ENCODE results near the gene WNK1.
"Not testable (repeated sequence)": the region's sequence is repeated elsewhere in the genome, so short reads cannot be mapped to it uniquely, and the experiment has no call there.

Gene WNK1

DNA sequence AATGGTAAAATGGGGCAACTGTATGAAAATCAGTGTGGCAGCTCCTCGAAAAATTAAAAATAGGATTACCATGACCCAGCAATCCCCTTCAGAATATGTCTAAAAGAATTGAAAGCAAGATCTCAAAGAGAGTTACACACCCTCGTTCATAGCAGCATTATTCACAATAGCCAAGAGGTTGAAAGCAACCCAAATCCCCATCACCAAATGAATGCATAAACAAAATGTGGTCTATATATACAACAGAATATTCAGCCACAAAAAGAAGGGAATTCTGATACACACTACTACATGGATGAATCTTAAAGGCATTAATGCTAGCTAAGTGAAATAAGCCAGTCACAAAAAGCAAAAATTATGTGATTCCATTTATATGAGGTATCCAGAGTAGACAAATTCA, 169.9 kb downstream of the WNK1 start:
- no peaks in the 10 kb centered on the region for H3K9me3 Mint-ChIP-seq
- no peaks in the 10 kb centered on the region for H3K27me3 Mint-ChIP-seq (ENCODE audit: low read depth)
- peaks cover 63% of the 10 kb centered on the region for H3K36me3 Mint-ChIP-seq (ENCODE audit: low read depth)
- H3K4me3 Mint-ChIP-seq: no peak overlapping the region
- no peaks in the 10 kb centered on the region for H3K4me1 Mint-ChIP-seq
- H3K27ac Mint-ChIP-seq: no peak overlapping the region
- TF ChIP-seq, protein P1, sequence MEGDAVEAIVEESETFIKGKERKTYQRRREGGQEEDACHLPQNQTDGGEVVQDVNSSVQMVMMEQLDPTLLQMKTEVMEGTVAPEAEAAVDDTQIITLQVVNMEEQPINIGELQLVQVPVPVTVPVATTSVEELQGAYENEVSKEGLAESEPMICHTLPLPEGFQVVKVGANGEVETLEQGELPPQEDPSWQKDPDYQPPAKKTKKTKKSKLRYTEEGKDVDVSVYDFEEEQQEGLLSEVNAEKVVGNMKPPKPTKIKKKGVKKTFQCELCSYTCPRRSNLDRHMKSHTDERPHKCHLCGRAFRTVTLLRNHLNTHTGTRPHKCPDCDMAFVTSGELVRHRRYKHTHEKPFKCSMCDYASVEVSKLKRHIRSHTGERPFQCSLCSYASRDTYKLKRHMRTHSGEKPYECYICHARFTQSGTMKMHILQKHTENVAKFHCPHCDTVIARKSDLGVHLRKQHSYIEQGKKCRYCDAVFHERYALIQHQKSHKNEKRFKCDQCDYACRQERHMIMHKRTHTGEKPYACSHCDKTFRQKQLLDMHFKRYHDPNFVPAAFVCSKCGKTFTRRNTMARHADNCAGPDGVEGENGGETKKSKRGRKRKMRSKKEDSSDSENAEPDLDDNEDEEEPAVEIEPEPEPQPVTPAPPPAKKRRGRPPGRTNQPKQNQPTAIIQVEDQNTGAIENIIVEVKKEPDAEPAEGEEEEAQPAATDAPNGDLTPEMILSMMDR (IDR thresholded peaks at IDR 0.05; ENCODE audit: unreplicated experiment in 3 of 3): no peak

DNA sequence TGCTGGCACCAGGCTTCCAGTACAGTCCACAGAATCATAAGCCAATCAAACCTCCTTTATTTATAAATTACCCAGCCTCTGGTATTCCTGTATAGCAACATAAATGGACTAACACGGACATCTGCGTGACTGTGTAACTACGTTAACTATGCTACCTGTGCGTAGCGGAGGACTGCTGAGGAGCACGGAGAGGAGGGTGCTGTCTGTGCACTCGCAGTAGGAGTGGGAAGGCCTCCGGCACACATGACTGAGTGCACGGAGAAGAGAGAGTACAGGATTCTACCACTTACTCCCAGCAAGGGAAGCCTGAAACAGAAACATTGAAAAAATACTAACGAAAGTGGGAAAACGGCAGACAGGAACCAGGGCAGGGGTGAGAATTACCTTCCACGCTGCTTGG, 174.3 kb downstream of the WNK1 start:
- TF ChIP-seq, protein P1 (IDR thresholded peaks at IDR 0.05; ENCODE audit: unreplicated experiment in 3 of 3): no peak
- peaks cover 62% of the 10 kb centered on the region for H3K36me3 Mint-ChIP-seq (ENCODE audit: low read depth)
- H3K9me3 Mint-ChIP-seq: no peaks in the 10 kb centered on the region
- no peaks in the 10 kb centered on the region for H3K4me1 Mint-ChIP-seq
- no peaks in the 10 kb centered on the region for H3K27me3 Mint-ChIP-seq (ENCODE audit: low read depth)
- no peak overlapping the region for H3K27ac Mint-ChIP-seq
- H3K4me3 Mint-ChIP-seq: no peak overlapping the region

DNA sequence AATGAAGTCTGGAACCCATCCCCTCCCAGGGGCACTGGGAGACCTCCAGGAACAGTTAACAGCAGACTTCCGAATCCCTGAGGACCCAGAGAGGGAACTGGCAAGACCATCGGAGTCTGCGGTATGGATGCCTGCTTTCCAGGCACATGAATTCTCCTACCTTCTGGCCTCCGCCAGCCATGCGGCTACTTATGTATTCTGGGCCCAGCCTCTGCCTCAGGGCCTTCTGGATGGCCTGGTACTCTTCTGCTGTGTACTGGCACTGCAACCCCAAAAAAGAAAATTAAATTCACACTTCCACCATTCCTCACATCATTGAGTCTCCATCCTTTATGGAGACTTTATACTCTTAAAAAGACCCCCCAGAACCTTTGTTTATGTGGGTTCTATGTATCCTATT, 178.7 kb downstream of the WNK1 start:
- no peaks in the 10 kb centered on the region for H3K27me3 Mint-ChIP-seq (ENCODE audit: low read depth)
- peaks cover 52% of the 10 kb centered on the region for H3K36me3 Mint-ChIP-seq (ENCODE audit: low read depth)
- H3K27ac Mint-ChIP-seq: no peak overlapping the region
- H3K4me1 Mint-ChIP-seq: no peaks in the 10 kb centered on the region
- no peaks in the 10 kb centered on the region for H3K9me3 Mint-ChIP-seq
- TF ChIP-seq, protein P1 (IDR thresholded peaks at IDR 0.05; ENCODE audit: unreplicated experiment in 3 of 3): no peak
- no peak overlapping the region for H3K4me3 Mint-ChIP-seq

DNA sequence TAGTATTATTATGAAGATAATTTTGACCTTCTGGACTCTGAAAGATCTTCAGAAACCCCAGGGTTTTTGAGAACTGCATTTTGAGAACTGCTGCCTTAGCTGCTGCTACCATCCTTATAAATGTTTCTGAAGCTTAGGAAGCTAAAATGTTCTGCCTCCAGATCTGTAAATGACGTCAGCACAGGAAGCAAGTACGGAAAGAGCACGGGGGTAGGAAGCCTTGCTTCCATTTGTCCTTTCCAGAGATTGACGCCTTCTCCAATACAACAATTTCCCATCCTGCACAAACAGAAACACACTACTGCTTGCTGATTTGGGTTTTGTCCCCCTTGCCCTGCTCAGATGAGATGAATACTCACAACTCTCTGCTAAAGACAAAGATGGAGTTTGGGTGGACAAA, 179.2 kb downstream of the WNK1 start:
- Mint-ChIP-seq H3K27ac (no peak overlapping the region), H3K4me3 (no peak overlapping the region), H3K9me3 (no peaks in the 10 kb centered on the region), H3K4me1 (no peaks in the 10 kb centered on the region), H3K27me3 (ENCODE audit: low read depth) (no peaks in the 10 kb centered on the region), H3K36me3 (ENCODE audit: low read depth) (peaks cover 47% of the 10 kb centered on the region)
- TF ChIP-seq, protein P1 (IDR thresholded peaks at IDR 0.05; ENCODE audit: unreplicated experiment in 3 of 3): no peak

DNA sequence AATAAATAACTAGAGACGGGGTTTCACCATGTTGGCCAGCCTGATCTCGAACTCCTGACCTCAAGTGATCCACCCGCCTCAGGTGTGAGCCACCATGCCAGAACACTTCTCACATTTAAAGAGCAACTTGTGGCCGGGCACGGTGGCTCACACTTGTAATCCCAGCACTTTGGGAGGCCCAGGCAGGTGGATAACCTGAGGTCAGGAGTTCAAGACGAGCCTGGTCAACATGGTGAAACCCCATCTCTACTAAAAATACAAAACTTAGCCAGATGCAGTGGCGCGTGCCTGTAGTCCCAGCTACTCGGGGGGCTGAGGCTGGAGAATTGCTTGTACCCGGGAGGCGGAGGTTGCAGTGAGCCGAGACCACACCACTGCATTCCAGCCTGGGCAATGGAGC, 183.5 kb downstream of the WNK1 start:
- peaks cover 55% of the 10 kb centered on the region for H3K36me3 Mint-ChIP-seq (ENCODE audit: low read depth)
- not testable (repeated sequence) for H3K4me1 Mint-ChIP-seq; H3K27ac Mint-ChIP-seq; H3K27me3 Mint-ChIP-seq (ENCODE audit: low read depth); H3K9me3 Mint-ChIP-seq; H3K4me3 Mint-ChIP-seq

DNA sequence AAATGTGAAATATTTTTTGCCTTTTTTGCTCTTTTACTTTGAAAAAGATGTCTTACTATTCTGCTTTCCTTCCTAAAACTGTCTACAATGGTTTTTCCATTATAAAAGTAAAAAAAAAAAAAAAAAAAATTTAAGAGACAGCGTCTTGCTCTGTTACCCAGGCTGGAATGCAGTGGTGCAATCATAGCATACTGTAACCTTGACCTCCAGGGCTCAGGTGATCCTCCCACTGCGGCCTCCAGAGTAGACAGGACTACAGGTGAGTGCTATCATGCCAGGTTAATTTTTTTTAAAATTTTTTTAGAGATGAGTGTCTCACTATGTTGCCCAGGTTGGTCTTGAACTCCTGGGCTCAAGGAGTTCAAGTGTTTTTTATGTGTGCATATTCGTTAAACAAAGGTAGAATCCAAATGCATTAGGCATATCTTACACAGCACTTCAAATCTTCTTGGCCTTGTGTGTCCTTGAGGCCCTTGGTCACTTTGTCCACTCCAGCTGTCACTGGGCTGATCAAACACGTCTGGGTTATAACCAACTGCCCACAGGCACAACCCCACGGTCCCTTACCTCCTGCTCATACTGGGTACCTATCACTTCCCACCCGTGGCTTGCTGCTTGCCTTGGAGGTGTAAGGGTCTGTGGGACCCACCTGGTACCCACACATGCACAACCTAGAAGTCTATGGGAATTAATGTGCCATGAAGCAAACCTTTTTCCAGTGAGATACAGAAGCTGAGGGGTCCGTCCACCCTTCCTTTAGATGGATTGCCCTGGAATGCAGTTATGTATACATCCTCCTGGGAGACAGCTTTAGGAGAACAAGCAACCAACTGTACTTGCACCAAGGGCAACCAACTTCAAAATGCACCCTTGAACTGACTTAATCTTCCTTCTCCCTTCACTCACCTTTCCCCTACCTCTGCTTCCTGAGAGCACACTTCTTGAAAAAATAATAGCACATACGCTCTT, 184.3 kb downstream of the WNK1 start:
- peaks cover 49% of the 10 kb centered on the region for H3K36me3 Mint-ChIP-seq (ENCODE audit: low read depth)
- H3K4me3 Mint-ChIP-seq: no peak overlapping the region
- H3K4me1 Mint-ChIP-seq: no peaks in the 10 kb centered on the region
- no peaks in the 10 kb centered on the region for H3K9me3 Mint-ChIP-seq
- no peaks in the 10 kb centered on the region for H3K27me3 Mint-ChIP-seq (ENCODE audit: low read depth)
- TF ChIP-seq, protein P1 (IDR thresholded peaks at IDR 0.05; ENCODE audit: unreplicated experiment in 3 of 3): no peak
- H3K27ac Mint-ChIP-seq: no peak overlapping the region
